OCI-LY3 (cell line): ENCODE measurements around the gene TMEM39B.
"Not testable (repeated sequence)": the region's sequence is repeated elsewhere in the genome, so short reads cannot be mapped to it uniquely, and the experiment has no call there.

Experiments used
- H2AFZ ChIP-seq: fragments of 200-600, 300-600 bp; shearing (Covaris generic); 2 replicates; pipeline ENCODE4 v1.6.0; 2014; ENCODE audit warnings: antibody characterized with exemption, low read depth, low read length
- H3K27ac ChIP-seq: fragments of 200-600, 300-600 bp; sonication (generic); 2 replicates; pipeline ENCODE4 v1.5.1; 2014; ENCODE audit warnings: mild to moderate bottlenecking, low read length, moderate library complexity, mixed read lengths
- H3K27me3 ChIP-seq: fragments of 200-600, 300-600 bp; sonication (generic); 2 replicates; pipeline ENCODE4 v1.6.1; 2014; ENCODE audit warnings: low read depth, low read length, mixed read lengths
- H3K36me3 ChIP-seq: fragments of 200-600, 300-600 bp; sonication (generic); replicated peaks from 2 replicates; pipeline ENCODE3; 2014; ENCODE audit warnings: low read depth, low read length, mixed read lengths
- H3K4me1 ChIP-seq: fragments of 300-600, 200-600 bp; sonication (generic); 2 replicates; pipeline ENCODE4 v1.6.1; 2014; ENCODE audit warnings: low read length, mixed read lengths
- H3K4me2 ChIP-seq: fragments of 200-600, 300-600 bp; sonication (generic); 2 replicates; pipeline ENCODE4 v1.6.1; 2014; ENCODE audit warnings: low read length, mixed read lengths
- H3K4me3 ChIP-seq: fragments of 300-600, 200-600 bp; sonication (generic); 2 replicates; pipeline ENCODE4 v1.5.1; 2014; ENCODE audit warnings: antibody characterized with exemption, mild to moderate bottlenecking, low read length, moderate library complexity
- H3K79me2 ChIP-seq: fragments of 300-600, 200-600 bp; shearing (Covaris generic); 2 replicates; pipeline ENCODE4 v1.6.1; 2014; ENCODE audit warnings: mild to moderate bottlenecking, low read length, mixed read lengths
- H3K9ac ChIP-seq: fragments of 300-600, 200-600 bp; shearing (Covaris generic); 2 replicates; pipeline ENCODE4 v1.6.0; 2014; ENCODE audit warnings: mild to moderate bottlenecking, low read length, moderate library complexity
- H3K9me3 ChIP-seq: fragments of 200-600, 300-600 bp; shearing (Covaris generic); 2 replicates; pipeline ENCODE4 v1.6.1; 2014; ENCODE audit warnings: low read length, mixed read lengths; ENCODE audit not compliant: insufficient read depth
- H4K20me1 ChIP-seq: fragments of 200-600, 300-600 bp; sonication (generic); 2 replicates; pipeline ENCODE4 v1.6.1; 2016; ENCODE audit warnings: low read length, mixed read lengths; ENCODE audit not compliant: insufficient read depth
- CTCF ChIP-seq: fragments of 200-600, 300-600 bp; sonication (generic); IDR thresholded peaks from 2 replicates; pipeline ENCODE4 v1.5.1; 2014; ENCODE audit warnings: antibody characterized with exemption, low read length, low read depth
- EZH2phosphoT487 ChIP-seq: fragments of 200-600 bp; shearing (Covaris generic); IDR thresholded peaks from 2 replicates; pipeline ENCODE4 v1.6.1; 2018; ENCODE audit warnings: antibody characterized with exemption, mixed run types, low read depth

TMEM39B gene

GRCh38 chr1:32073299-32074229 lies 825 bp downstream of the TMEM39B start:
- Histone ChIP-seq H2AFZ (peak overlapping the region; percentile 95; the same call in 1 of the 2 replicates), H3K27ac (peak overlapping the region; percentile 88), H3K79me2 (peaks cover 12% of the 10 kb centered on the region), H3K4me1 (peaks cover 6% of the 10 kb centered on the region; the same call in 1 of the 2 replicates), H3K4me3 (peak overlapping the region; percentile 96), H3K36me3 (peaks cover 2% of the 10 kb centered on the region), H4K20me1 (no peaks in the 10 kb centered on the region), H3K9me3 (no peaks in the 10 kb centered on the region), H3K27me3 (0 out of 2 replicates have a peak, but pooled peaks cover 4% of the 10 kb centered on the region), H3K4me2 (peak overlapping the region; percentile 68), H3K9ac (peak overlapping the region; percentile 83)
- TF ChIP-seq CTCF (peak; percentile 21), EZH2phosphoT487 (no peak)

- Histone ChIP-seq H3K4me3 (no peak overlapping the region), H3K9ac (no peak overlapping the region)
Measured at GRCh38 chr1:32074841-32075240, 2.1 kb downstream of the TMEM39B start.

GRCh38 chr1:32077451-32077850 lies 4.7 kb downstream of the TMEM39B start:
- Histone ChIP-seq H3K27ac (no peak overlapping the region), H3K27me3 (no peaks in the 10 kb centered on the region), H3K9ac (no peak overlapping the region), H3K9me3 (no peaks in the 10 kb centered on the region), H4K20me1 (no peaks in the 10 kb centered on the region), H3K4me3 (no peak overlapping the region), H3K4me1 (peaks cover 5% of the 10 kb centered on the region; the same call in 1 of the 2 replicates), H3K4me2 (no peak overlapping the region), H2AFZ (no peak overlapping the region), H3K79me2 (peaks cover 12% of the 10 kb centered on the region), H3K36me3 (peaks cover 5% of the 10 kb centered on the region)
- TF ChIP-seq EZH2phosphoT487 (no peak), CTCF (no peak)

More at GRCh38 chr1:32074841-32075240, 2.1 kb downstream of the TMEM39B start:
- no peaks in the 10 kb centered on the region for H3K27me3 ChIP-seq
- H3K9me3 ChIP-seq = no peaks in the 10 kb centered on the region
- H3K27ac ChIP-seq = no peak overlapping the region
- peaks cover 6% of the 10 kb centered on the region; the same call in 1 of the 2 replicates for H3K4me1 ChIP-seq
- H3K36me3 ChIP-seq = peaks cover 2% of the 10 kb centered on the region
- H2AFZ ChIP-seq = no peak overlapping the region
- H3K4me2 ChIP-seq = no peak overlapping the region
- H4K20me1 ChIP-seq = no peaks in the 10 kb centered on the region
- no peak for TF ChIP-seq CTCF
- no peak for TF ChIP-seq EZH2phosphoT487
- peaks cover 12% of the 10 kb centered on the region for H3K79me2 ChIP-seq

GRCh38 chr1:32082022-32082421 lies 9.3 kb downstream of the TMEM39B start:
- no peaks in the 10 kb centered on the region for H4K20me1 ChIP-seq
- peaks cover 5% of the 10 kb centered on the region; the same call in 1 of the 2 replicates for H3K4me1 ChIP-seq
- no peak overlapping the region for H3K27ac ChIP-seq
- peaks cover 10% of the 10 kb centered on the region for H3K36me3 ChIP-seq
- H2AFZ ChIP-seq = no peak overlapping the region
- no peaks in the 10 kb centered on the region for H3K79me2 ChIP-seq
- H3K4me2 ChIP-seq = no peak overlapping the region
- H3K9ac ChIP-seq = no peak overlapping the region
- no peaks in the 10 kb centered on the region for H3K9me3 ChIP-seq
- H3K4me3 ChIP-seq = no peak overlapping the region
- TF ChIP-seq EZH2phosphoT487 (no peak), CTCF (no peak)
- no peaks in the 10 kb centered on the region for H3K27me3 ChIP-seq

GRCh38 chr1:32086381-32086780 lies 13.6 kb downstream of the TMEM39B start:
- H3K4me3 ChIP-seq, H3K79me2 ChIP-seq, H3K27me3 ChIP-seq, H3K36me3 ChIP-seq, H3K4me2 ChIP-seq, H2AFZ ChIP-seq, H3K9ac ChIP-seq, H3K27ac ChIP-seq, H3K4me1 ChIP-seq, H4K20me1 ChIP-seq, H3K9me3 ChIP-seq: not testable (repeated sequence)
